Endothelial cell (in vitro differentiated cells): ENCODE measurements around the gene MARCHF3. TPM values are rescaled to one million over a fixed set of nuclear protein-coding genes. Genes with fewer than 3 reads are reported as not detected.

ENCODE experiments used
- DNase-seq: peaks from one replicate; pipeline ENCODE4 v3.0.0; 2021; ENCODE audit warnings: low spot score
- H3K27ac Mint-ChIP-seq: one replicate; pipeline ENCODE4 v1.8.0; 2021; ENCODE audit warnings: mixed read lengths, inconsistent platforms; ENCODE audit not compliant: unreplicated experiment
- H3K27me3 Mint-ChIP-seq: one replicate; pipeline ENCODE4 v1.8.0; 2021; ENCODE audit warnings: mild to moderate bottlenecking, moderate library complexity, mixed read lengths, inconsistent platforms; ENCODE audit not compliant: unreplicated experiment
- H3K36me3 Mint-ChIP-seq: one replicate; pipeline ENCODE4 v1.8.0; 2021; ENCODE audit warnings: mild to moderate bottlenecking, low read depth, mixed read lengths, inconsistent platforms; ENCODE audit not compliant: unreplicated experiment
- H3K4me1 Mint-ChIP-seq: one replicate; pipeline ENCODE4 v1.8.0; 2021; ENCODE audit warnings: mild to moderate bottlenecking, mixed read lengths, inconsistent platforms; ENCODE audit not compliant: unreplicated experiment
- H3K4me3 Mint-ChIP-seq: one replicate; pipeline ENCODE4 v1.8.0; 2021; ENCODE audit warnings: mild to moderate bottlenecking, mixed read lengths, inconsistent platforms; ENCODE audit not compliant: unreplicated experiment
- H3K9me3 Mint-ChIP-seq: one replicate; pipeline ENCODE4 v1.8.0; 2021; ENCODE audit warnings: mixed read lengths, inconsistent platforms; ENCODE audit not compliant: unreplicated experiment
- total RNA-seq: library from RNA; stranded (reverse); fragmentation: NEBNext Ultra II Directional; extraction: Animal tissue kit (Norgen Biotek cat#: 25700); gene quantifications from one replicate; pipeline ENCODE4 v1.2.1, GENCODE V29; 2021; ENCODE audit not compliant: unreplicated experiment
- TF ChIP-seq, protein P1 (sequence below): fragments of 200-600 bp; sonication (generic); IDR thresholded peaks from one replicate; pipeline ENCODE4 v1.5.0; 2021; ENCODE audit warnings: antibody characterized with exemption; ENCODE audit not compliant: unreplicated experiment

The MARCHF3 gene
- total RNA-seq, 1 donor from 2014 or later, result 47.9 TPM

DNA sequence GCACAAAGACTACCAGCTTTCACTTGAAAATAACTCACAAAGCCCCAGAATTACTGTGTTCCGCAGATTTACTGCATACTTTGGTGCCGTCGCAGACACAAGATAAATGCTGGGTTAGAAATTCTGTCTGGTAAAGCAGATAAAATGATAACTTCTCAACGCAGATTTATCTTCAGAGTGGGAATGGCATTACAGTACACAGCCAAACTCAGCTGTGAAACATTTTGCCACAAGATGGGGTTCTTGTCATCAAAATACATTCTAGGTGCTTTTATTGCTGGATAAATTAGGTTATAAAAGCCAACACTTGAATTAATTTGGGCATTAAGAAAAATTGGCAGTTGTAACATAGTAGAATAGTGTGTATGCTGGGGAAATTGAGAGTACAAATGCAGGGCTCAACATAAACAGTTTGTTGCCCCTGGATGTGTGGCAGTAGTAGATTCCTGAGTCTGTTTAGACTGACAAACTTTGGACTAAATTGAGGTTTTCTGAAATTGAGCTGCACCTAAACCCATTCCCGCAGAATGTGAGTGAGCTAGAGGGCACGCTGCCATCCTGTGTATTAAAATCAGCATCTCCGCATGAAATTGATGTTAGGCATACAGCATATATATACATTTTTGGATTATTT is 192.3 kb downstream of the MARCHF3 start:
- no peak for DNase-seq
- no peak overlapping the region for H3K27ac Mint-ChIP-seq
- TF ChIP-seq, protein P1, sequence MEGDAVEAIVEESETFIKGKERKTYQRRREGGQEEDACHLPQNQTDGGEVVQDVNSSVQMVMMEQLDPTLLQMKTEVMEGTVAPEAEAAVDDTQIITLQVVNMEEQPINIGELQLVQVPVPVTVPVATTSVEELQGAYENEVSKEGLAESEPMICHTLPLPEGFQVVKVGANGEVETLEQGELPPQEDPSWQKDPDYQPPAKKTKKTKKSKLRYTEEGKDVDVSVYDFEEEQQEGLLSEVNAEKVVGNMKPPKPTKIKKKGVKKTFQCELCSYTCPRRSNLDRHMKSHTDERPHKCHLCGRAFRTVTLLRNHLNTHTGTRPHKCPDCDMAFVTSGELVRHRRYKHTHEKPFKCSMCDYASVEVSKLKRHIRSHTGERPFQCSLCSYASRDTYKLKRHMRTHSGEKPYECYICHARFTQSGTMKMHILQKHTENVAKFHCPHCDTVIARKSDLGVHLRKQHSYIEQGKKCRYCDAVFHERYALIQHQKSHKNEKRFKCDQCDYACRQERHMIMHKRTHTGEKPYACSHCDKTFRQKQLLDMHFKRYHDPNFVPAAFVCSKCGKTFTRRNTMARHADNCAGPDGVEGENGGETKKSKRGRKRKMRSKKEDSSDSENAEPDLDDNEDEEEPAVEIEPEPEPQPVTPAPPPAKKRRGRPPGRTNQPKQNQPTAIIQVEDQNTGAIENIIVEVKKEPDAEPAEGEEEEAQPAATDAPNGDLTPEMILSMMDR, result no peak
- H3K4me3 Mint-ChIP-seq, result no peak overlapping the region
- peaks cover 9% of the 10 kb centered on the region for H3K36me3 Mint-ChIP-seq
- peaks cover 5% of the 10 kb centered on the region for H3K27me3 Mint-ChIP-seq
- peaks cover 22% of the 10 kb centered on the region for H3K4me1 Mint-ChIP-seq
- H3K9me3 Mint-ChIP-seq, result no peaks in the 10 kb centered on the region

DNA sequence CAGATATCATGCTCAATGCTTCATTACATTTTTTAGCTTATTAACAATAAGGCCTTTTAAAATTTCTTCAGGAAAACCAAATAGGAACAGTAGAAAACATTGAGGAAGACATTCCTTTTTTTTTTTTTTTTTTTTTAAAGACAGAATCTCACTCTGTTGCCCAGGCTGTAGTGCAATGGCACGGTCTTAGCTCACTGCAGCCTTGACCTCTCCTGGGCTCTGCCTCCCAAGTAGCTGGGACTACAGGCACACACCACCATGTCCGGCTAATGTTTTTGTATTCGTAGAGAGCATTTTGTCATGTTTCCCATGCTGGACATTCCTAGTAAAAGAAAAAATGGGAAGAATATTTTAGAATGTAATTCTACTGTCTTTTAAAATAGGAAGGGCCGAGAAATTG is 193.1 kb downstream of the MARCHF3 start:
- H3K27me3 Mint-ChIP-seq, result peaks cover 5% of the 10 kb centered on the region
- no peaks in the 10 kb centered on the region for H3K9me3 Mint-ChIP-seq
- H3K4me3 Mint-ChIP-seq, result no peak overlapping the region
- TF ChIP-seq, protein P1, result no peak
- no peak for DNase-seq
- peaks cover 9% of the 10 kb centered on the region for H3K36me3 Mint-ChIP-seq
- H3K27ac Mint-ChIP-seq, result no peak overlapping the region
- H3K4me1 Mint-ChIP-seq, result peaks cover 22% of the 10 kb centered on the region

DNA sequence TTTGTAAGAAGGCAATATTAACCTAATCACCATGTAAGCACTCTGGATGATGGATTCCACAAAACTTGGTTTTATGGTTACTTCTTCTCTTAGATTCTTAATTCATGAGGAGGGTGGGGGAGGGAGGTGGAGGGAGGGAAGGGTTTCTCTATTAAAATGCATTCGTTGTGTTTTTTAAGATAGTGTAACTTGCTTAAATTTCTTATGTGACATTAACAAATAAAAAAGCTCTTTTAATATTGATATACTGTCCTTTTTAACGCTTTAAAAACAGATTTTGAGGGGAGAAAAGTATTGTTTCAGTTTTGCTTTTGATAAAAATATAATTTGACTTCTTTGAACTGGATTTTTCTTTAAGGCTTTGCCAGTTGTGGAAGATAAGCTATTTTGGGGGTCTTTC is 193.6 kb downstream of the MARCHF3 start:
- no peak for DNase-seq
- H3K27me3 Mint-ChIP-seq, result peaks cover 5% of the 10 kb centered on the region
- peaks cover 22% of the 10 kb centered on the region for H3K4me1 Mint-ChIP-seq
- no peak overlapping the region for H3K4me3 Mint-ChIP-seq
- no peaks in the 10 kb centered on the region for H3K9me3 Mint-ChIP-seq
- H3K27ac Mint-ChIP-seq, result no peak overlapping the region
- H3K36me3 Mint-ChIP-seq, result peaks cover 9% of the 10 kb centered on the region
- TF ChIP-seq, protein P1, result no peak

DNA sequence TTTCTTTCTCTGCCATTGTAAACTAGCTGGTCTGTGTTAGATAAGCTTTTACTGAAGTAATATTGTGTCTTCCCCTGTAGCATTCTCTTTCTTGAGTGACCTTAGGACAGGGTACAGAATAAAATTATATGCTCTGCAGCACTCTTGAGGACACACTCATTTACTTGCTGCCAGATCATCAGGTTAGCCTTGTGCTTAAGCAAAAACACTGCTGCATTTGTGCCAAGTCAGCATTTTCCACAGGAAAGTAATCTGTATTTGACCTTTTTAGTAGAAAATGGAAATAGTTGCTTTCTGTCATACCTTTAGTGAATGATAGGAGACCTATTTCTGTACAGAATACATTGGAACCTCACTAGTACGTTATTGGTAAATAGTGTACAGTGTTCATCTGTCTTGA is 199.2 kb downstream of the MARCHF3 start:
- no peaks in the 10 kb centered on the region for H3K9me3 Mint-ChIP-seq
- no peak for DNase-seq
- H3K36me3 Mint-ChIP-seq, result peaks cover 26% of the 10 kb centered on the region
- H3K4me3 Mint-ChIP-seq, result no peak overlapping the region
- H3K4me1 Mint-ChIP-seq, result no peaks in the 10 kb centered on the region
- no peak overlapping the region for H3K27ac Mint-ChIP-seq
- TF ChIP-seq, protein P1, result no peak
- peaks cover 2% of the 10 kb centered on the region for H3K27me3 Mint-ChIP-seq

DNA sequence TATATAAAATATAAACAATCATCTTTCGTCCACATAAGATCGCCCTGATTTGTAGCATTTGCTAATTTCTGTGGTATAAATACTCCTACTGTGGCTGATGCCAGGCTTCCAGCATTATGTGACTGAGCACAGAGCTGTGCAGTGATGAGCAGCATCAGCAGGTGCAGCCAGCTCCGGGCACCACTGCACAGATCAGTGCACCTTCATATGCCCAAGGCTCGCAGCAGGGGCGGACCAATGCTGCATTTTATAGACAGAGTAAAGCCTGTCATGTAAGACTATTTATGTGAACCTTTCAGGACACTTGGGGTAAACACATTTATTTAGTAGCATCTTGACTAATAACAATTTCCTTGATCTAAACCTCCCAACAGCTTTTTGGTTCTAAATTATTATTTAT is 200.3 kb downstream of the MARCHF3 start:
- peaks cover 2% of the 10 kb centered on the region for H3K27me3 Mint-ChIP-seq
- no peak overlapping the region for H3K27ac Mint-ChIP-seq
- H3K4me1 Mint-ChIP-seq, result no peaks in the 10 kb centered on the region
- no peak for DNase-seq
- no peaks in the 10 kb centered on the region for H3K9me3 Mint-ChIP-seq
- peaks cover 33% of the 10 kb centered on the region for H3K36me3 Mint-ChIP-seq
- no peak overlapping the region for H3K4me3 Mint-ChIP-seq
- TF ChIP-seq, protein P1, result no peak
